ENCODE measurements around the gene DCTD.

Gene DCTD

GRCh38 chr4:182922501-182923284 is 5.5 kb upstream of the DCTD start:
- no peak overlapping the region for H3K4me3 ChIP-seq (ENCODE audit: low read depth, low read length)
- no peak for DNase-seq (ENCODE audit: low read depth)
- TF ChIP-seq CTCF (IDR thresholded peaks at IDR 0.05; ENCODE audit: insufficient read depth, low read depth, low read length, missing control alignments): no peak

- no peak for DNase-seq (ENCODE audit: low read depth)
- no peak for TF ChIP-seq CTCF (IDR thresholded peaks at IDR 0.05; ENCODE audit: insufficient read depth, low read depth, low read length, missing control alignments)
- H3K4me3 ChIP-seq (ENCODE audit: low read depth, low read length): no peak overlapping the region
Measured at GRCh38 chr4:182921608-182922007, 4.4 kb upstream of the DCTD start.

- no peak for DNase-seq (ENCODE audit: low read depth)
- TF ChIP-seq CTCF (IDR thresholded peaks at IDR 0.05; ENCODE audit: insufficient read depth, low read depth, low read length, missing control alignments): no peak
- no peak overlapping the region for H3K4me3 ChIP-seq (ENCODE audit: low read depth, low read length)
Measured at GRCh38 chr4:182920676-182921075, 3.5 kb upstream of the DCTD start.

- H3K4me3 ChIP-seq (ENCODE audit: low read depth, low read length): peak overlapping the region; percentile 95
- DNase-seq (ENCODE audit: low read depth): peak; percentile 65
- TF ChIP-seq CTCF (IDR thresholded peaks at IDR 0.05; ENCODE audit: insufficient read depth, low read depth, low read length, missing control alignments): no peak
Measured at GRCh38 chr4:182918791-182919302, 1.7 kb upstream of the DCTD start.

GRCh38 chr4:182918044-182918607 is 940 bp upstream of the DCTD start:
- no peak for TF ChIP-seq CTCF (IDR thresholded peaks at IDR 0.05; ENCODE audit: insufficient read depth, low read depth, low read length, missing control alignments)
- H3K4me3 ChIP-seq (ENCODE audit: low read depth, low read length): peak overlapping the region; percentile 95
- no peak for DNase-seq (ENCODE audit: low read depth)

GRCh38 chr4:182916483-182917181 is 554 bp downstream of the DCTD start:
- DNase-seq (ENCODE audit: low read depth): peak; percentile 62
- no peak for TF ChIP-seq CTCF (IDR thresholded peaks at IDR 0.05; ENCODE audit: insufficient read depth, low read depth, low read length, missing control alignments)
- H3K4me3 ChIP-seq (ENCODE audit: low read depth, low read length): peak overlapping the region; percentile 85

All from GM12865 (cell line).